Measurements from ENCODE around the gene SLC13A5.

The SLC13A5 gene

DNA sequence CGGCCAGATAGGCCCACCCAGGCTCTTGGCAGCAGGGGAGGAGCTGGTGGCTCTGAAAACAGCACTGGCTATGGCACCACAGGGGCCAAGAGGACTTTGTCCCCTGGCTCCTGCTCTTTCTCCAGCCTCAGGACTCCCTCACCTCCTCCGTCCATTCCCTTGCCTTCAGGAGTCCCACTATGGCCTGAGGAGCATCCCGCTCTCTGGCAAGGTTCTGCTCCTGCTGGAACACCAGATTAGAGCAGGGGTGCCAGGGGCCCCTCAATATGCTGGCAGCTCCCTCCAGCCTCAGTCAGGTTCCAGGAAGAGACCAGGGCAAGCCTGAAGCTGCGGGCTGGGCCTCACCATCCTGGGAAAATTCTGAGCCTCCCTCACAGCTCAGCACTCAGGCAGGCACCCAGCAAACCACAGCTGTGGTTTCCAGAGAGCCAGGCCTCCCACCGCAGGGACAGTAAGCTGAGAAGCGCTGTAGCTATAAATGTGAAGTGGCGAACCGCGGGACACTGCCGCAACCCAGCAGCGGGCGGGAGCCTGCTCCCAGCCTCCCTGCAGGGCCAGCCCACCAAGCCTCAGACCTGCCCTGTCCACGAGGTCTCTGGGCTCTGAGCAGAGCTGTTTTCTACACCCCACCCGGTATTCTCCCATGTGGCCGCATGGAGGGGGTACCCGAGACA is 35.9 kb downstream of the SLC13A5 start:
- DNase-seq (ENCODE audit: low read depth): peak; percentile 23
- TF ChIP-seq, protein P1, sequence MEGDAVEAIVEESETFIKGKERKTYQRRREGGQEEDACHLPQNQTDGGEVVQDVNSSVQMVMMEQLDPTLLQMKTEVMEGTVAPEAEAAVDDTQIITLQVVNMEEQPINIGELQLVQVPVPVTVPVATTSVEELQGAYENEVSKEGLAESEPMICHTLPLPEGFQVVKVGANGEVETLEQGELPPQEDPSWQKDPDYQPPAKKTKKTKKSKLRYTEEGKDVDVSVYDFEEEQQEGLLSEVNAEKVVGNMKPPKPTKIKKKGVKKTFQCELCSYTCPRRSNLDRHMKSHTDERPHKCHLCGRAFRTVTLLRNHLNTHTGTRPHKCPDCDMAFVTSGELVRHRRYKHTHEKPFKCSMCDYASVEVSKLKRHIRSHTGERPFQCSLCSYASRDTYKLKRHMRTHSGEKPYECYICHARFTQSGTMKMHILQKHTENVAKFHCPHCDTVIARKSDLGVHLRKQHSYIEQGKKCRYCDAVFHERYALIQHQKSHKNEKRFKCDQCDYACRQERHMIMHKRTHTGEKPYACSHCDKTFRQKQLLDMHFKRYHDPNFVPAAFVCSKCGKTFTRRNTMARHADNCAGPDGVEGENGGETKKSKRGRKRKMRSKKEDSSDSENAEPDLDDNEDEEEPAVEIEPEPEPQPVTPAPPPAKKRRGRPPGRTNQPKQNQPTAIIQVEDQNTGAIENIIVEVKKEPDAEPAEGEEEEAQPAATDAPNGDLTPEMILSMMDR (IDR thresholded peaks at IDR 0.05; ENCODE audit: control insufficient read depth, insufficient read depth, low read depth, low read length, missing control alignments): no peak

DNA sequence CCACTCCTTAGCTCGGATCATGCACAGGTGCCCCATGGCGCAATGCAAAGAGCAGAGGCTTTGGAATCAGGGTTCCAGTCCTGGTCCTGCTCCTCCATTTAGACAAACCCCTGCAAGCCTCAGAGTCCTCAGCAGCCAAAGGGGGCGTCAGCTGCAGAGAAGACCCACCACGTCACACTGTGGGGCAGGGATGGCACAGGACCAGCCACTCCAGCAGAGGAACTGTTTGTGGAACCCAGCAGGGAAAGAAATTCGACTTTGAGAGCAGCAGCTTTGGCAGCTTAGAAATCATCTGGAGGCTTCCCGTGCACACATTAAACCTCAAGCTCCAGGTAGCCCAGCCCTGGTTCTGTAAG is 36.4 kb downstream of the SLC13A5 start:
- DNase-seq (ENCODE audit: low read depth): no peak
- TF ChIP-seq, protein P1 (IDR thresholded peaks at IDR 0.05; ENCODE audit: control insufficient read depth, insufficient read depth, low read depth, low read length, missing control alignments): no peak
- no peak overlapping the region for H3K4me3 ChIP-seq (ENCODE audit: control insufficient read depth, low read depth, low read length)

More for the DNA sequence above, 35.9 kb downstream of the SLC13A5 start:
- no peak overlapping the region for H3K4me3 ChIP-seq (ENCODE audit: control insufficient read depth, low read depth, low read length)

DNA sequence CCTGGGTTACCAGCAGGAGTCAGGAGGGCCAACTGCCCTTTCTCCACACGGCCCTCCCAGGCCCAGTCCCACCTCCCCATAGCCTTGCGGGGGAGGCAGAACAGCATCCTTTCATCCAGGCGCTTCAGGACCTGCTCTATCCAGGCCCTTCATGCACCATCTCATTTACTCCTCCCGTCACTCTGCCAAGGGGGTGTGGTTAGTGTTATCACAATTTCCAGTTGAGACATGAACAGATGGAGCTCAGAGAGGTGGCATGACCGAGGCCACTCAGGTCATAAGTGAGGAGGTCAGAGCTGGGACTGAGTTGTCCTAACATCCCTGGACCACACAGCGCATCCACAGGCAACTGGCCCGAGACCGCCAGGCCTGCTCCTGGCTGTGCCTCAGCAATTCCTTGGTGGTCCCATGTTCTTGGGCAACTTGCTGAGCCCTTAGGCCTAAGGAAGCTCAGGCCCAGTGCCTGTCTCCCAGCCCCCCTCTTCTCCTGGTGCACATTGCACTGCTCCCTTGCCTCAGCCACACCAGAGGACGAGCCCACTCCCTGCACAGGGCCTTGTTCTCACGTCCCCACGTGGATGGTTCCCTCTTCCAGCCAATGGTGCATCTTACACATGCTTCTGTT is 37.9 kb downstream of the SLC13A5 start:
- no peak overlapping the region for H3K4me3 ChIP-seq (ENCODE audit: control insufficient read depth, low read depth, low read length)
- no peak for DNase-seq (ENCODE audit: low read depth)
- TF ChIP-seq, protein P1 (IDR thresholded peaks at IDR 0.05; ENCODE audit: control insufficient read depth, insufficient read depth, low read depth, low read length, missing control alignments): no peak

DNA sequence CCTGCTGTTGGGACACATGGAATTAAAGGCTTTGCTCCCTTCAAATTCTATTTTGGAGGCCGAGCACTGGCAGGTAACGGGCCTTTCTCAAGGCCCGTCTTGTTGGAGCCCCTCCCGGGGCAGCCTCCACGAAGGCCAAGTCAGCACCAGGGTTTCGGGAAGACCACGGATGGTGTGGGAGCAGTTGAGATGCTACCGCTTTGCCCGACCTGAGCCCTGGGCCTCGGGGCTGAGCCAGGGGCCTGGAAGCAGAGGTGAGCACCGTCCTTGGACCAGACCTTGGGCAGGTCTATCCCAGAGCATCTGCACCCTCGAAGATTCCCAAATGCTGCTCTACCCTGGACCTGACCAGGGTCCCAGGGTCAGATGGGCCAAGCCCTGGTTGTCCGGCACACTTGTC is 38.6 kb downstream of the SLC13A5 start:
- DNase-seq (ENCODE audit: low read depth): no peak
- no peak overlapping the region for H3K4me3 ChIP-seq (ENCODE audit: control insufficient read depth, low read depth, low read length)
- TF ChIP-seq, protein P1 (IDR thresholded peaks at IDR 0.05; ENCODE audit: control insufficient read depth, insufficient read depth, low read depth, low read length, missing control alignments): no peak

DNA sequence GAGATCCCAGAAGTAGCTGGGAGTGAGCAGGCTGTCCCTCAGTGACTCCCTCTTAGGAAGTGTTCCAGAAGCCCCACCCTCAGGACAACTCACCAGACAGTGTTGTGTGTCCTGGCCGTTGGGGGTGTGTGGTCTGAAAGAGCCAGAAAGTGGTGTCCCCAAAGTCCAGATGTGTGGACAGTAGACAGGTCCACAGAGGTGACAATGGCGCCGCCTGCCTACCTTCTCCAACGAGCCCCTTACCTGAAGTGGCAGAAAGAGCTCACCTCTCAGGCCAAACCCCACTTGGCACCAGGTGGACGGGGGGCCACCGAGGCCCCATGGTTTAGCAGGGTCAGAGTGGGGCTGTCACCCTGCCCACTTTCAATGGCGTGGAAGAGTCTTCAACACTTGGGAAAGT is 41.7 kb downstream of the SLC13A5 start:
- no peak for DNase-seq (ENCODE audit: low read depth)
- H3K4me3 ChIP-seq (ENCODE audit: control insufficient read depth, low read depth, low read length): no peak overlapping the region
- TF ChIP-seq, protein P1 (IDR thresholded peaks at IDR 0.05; ENCODE audit: control insufficient read depth, insufficient read depth, low read depth, low read length, missing control alignments): no peak

DNA sequence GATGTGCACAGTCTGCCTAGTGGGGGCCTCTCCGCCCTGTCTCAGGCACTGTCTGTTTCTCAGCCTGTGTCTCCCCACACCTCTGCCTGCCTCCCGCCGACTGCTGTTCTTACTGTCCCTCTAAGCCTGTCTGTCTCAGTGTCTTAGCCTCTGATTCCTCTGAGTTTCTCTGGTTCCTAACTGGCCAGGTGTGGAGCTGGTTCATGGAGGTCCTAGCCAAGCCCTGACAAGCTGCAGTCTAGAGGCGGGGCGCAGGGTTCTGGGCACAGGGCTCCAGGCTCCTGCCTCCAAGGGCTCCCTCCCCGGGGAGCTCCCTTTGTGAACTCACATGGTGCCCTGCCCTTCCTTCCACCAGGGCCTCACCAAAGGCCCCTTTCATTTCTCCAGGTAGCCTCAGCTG is 42.2 kb downstream of the SLC13A5 start:
- TF ChIP-seq, protein P1 (IDR thresholded peaks at IDR 0.05; ENCODE audit: control insufficient read depth, insufficient read depth, low read depth, low read length, missing control alignments): no peak
- no peak for DNase-seq (ENCODE audit: low read depth)
- no peak overlapping the region for H3K4me3 ChIP-seq (ENCODE audit: control insufficient read depth, low read depth, low read length)
